Tibial nerve (tissue), 4 donors: Measurements from ENCODE around the gene IL11RA.

ENCODE experiments used
- EP300 ChIP-seq, 2 donors: sonication (generic); formaldehyde crosslinking; IDR thresholded peaks; one replicate each; pipeline ENCODE4 v1.6.1; 2017; ENCODE audit warnings: antibody characterized with exemption in 2 of 2, mild to moderate bottlenecking in 1 of 2
- POLR2A ChIP-seq, 2 donors: fragments of 450-650 bp; IDR thresholded peaks; one replicate each; pipeline ENCODE4 v1.6.1; 2017; ENCODE audit warnings: antibody characterized with exemption in 2 of 2, mild to moderate bottlenecking in 2 of 2, moderate library complexity in 2 of 2
- TF ChIP-seq, protein P1 (sequence below), 5 experiments: fragments of 200-600 bp in 3 of 5; fragments of 450-650 bp in 2 of 5; sonication (generic) in 3 of 5; IDR thresholded peaks; one replicate each; pipeline ENCODE4 v1.5.1; 2016 to 2019; ENCODE audit warnings: antibody characterized with exemption in 5 of 5, mild to moderate bottlenecking in 3 of 5, moderate library complexity in 2 of 5

DNA sequence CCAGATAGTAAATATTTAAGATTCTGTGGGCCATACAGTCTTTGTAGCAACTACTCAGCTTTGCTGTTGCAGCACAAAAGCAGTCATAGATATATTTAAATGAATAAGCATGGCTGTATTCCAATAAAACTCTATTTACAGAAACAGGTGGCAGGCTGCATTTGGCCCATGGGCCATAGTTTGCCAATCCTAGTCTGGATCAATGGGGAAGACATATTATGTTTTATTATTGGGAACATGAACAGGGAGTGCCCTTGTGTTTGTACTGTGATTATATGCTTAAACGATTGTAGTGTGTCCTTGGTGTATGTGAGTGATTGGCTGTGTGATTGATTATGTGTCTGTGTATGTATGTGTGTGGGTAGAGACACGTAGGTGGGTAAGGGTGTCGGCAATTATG, 22.5 kb downstream of the IL11RA start:
- TF ChIP-seq, protein P1, sequence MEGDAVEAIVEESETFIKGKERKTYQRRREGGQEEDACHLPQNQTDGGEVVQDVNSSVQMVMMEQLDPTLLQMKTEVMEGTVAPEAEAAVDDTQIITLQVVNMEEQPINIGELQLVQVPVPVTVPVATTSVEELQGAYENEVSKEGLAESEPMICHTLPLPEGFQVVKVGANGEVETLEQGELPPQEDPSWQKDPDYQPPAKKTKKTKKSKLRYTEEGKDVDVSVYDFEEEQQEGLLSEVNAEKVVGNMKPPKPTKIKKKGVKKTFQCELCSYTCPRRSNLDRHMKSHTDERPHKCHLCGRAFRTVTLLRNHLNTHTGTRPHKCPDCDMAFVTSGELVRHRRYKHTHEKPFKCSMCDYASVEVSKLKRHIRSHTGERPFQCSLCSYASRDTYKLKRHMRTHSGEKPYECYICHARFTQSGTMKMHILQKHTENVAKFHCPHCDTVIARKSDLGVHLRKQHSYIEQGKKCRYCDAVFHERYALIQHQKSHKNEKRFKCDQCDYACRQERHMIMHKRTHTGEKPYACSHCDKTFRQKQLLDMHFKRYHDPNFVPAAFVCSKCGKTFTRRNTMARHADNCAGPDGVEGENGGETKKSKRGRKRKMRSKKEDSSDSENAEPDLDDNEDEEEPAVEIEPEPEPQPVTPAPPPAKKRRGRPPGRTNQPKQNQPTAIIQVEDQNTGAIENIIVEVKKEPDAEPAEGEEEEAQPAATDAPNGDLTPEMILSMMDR (IDR thresholded peaks at IDR 0.05) = no peak
- no peak for TF ChIP-seq POLR2A (IDR thresholded peaks at IDR 0.05)
- TF ChIP-seq EP300 (IDR thresholded peaks at IDR 0.05) = no peak
